ENCODE results near the gene ELMO3. TPM values are rescaled to one million over a fixed set of nuclear protein-coding genes. Genes with fewer than 3 reads are reported as not detected.

Gene ELMO3
- total RNA-seq, 4 donors from 2014 or later = 1.9 to 4.2 (median 3.1) TPM

- DNase-seq (ENCODE audit: low spot score) (no peak), ATAC-seq (ENCODE audit: low FRiP score) (no peak)
- no peak for TF ChIP-seq CTCF (IDR thresholded peaks at IDR 0.05)
Measured at GRCh38 chr16:67192781-67193361, 6.1 kb upstream of the ELMO3 start.

DNA sequence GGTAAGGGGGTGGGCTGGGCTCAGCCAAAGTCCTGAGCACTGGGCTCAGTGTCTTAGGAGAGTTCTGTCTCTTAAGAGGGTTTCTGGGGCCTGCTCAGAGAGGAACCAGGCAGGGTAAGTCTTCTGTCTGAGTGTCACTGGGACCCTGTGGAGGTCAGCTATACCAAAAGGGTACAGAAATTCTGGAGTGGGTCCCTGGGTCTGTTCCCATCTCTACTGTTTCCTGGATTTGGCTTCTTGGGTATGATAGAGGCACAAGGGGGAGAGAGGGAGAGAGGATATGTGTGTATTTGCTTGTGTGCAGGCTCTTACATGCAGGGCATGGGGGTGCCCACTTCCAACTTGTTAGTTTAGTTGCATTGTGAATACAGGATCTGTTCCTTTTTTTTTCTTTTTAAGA is 5.4 kb upstream of the ELMO3 start:
- ATAC-seq (ENCODE audit: low FRiP score) = no peak

GRCh38 chr16:67194260-67194659 is 4.7 kb upstream of the ELMO3 start:
- no peak for TF ChIP-seq CTCF (IDR thresholded peaks at IDR 0.05)
- ATAC-seq (ENCODE audit: low FRiP score) (no peak), DNase-seq (ENCODE audit: low spot score) (no peak)

More for the DNA sequence above, 5.4 kb upstream of the ELMO3 start:
- DNase-seq (ENCODE audit: low spot score) = no peak
- no peak for TF ChIP-seq CTCF (IDR thresholded peaks at IDR 0.05)

DNA sequence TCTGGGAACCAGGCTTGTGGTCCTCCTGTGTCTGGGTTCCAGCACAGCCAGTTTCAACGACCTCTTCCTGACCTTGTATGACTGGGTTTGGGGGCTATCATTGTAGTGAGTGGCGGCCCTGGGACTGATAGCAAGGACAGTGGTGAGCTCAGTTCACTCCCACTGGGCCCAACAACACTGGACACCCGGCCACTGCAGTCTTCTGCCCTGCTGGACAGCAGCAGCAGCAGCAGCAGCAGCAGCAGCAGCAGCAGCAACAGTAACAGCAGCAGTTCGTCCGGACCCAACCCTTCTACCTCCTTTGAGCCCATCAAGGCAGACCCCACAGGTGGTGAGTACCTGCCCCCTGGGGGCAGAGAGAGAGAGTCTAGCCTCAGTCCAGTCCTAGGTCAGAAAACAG is 3.3 kb upstream of the ELMO3 start:
- no peak for TF ChIP-seq CTCF (IDR thresholded peaks at IDR 0.05)
- ATAC-seq (ENCODE audit: low FRiP score) (no peak), DNase-seq (ENCODE audit: low spot score) (no peak)

DNA sequence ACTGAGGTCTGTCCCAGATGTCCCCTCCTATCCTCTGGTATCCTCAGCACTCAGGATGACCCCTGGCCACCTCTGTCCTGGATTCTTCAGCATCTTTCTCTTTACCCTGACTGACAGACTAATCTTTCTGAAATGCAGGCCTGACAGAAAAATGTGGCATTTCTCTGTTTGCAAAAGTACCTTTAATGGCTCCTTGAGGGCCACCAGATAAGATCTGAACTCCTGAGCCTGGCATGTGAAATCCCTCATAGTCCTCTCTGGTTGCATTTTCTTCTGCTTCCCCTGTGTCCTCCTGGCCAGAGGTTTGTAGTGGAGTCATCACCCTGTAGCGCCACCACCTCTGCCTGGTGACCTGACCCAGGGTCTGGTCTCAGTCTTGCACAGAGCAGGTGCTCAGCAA is 2.0 kb upstream of the ELMO3 start:
- ATAC-seq (ENCODE audit: low FRiP score) (no peak), DNase-seq (ENCODE audit: low spot score) (no peak)
- no peak for TF ChIP-seq CTCF (IDR thresholded peaks at IDR 0.05)

DNA sequence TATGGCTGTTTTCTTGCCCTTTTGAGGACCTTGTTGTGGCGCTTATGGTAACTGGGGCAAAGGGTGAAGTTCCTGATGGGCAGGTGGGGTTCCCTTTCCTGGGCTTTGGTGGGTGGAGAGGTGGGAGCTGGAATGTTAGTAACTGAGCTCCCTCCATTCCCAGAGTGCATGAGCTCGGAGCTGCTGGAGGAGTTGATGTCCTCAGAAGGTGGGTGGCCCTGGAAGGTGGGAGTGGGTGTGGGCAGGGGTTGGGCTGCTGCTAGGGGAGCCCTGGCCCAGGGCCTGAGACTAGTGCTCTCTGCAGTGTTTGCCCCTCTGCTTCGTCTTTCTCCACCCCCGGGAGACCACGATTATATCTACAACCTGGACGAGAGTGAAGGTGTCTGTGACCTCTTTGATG is 1.2 kb upstream of the ELMO3 start:
- ATAC-seq (ENCODE audit: low FRiP score) (no peak), DNase-seq (ENCODE audit: low spot score) (no peak)
- TF ChIP-seq CTCF (IDR thresholded peaks at IDR 0.05) = no peak

DNA sequence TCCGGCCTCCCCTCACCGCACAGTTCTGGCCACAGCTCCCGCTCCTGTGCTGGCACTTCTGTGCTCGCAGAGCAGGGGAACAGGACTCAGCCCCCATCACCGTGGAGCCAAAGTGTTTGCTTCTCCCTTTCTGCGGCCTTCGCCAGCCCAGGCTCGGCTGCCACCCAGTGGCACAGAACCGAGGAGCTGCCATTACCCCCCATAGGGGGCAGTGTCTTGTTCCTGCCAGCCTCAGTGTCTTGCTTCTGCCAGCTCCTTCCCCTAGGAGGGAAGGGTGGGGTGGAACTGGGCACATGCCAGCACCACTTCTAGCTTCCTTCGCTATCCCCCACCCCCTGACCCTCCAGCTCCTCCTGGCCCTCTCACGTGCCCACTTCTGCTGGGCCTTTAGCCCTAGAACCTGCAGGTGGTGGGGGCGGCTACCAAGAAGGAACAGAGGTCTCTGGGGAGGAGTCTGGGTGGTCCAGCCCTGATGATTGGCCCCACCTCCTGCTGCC is 645 bp upstream of the ELMO3 start:
- DNase-seq (ENCODE audit: low spot score) (no peak), ATAC-seq (ENCODE audit: low FRiP score) (no peak)
- TF ChIP-seq CTCF (IDR thresholded peaks at IDR 0.05) = no peak

Data from omental fat pad (tissue), 4 donors.